Body of pancreas (tissue), 4 donors: ENCODE results near the gene EFCAB14.

Experiments used
- CTCF ChIP-seq, 7 experiments: fragments of 450-650 bp in 4 of 7; fragments of 200-600 bp in 3 of 7; sonication (generic) in 3 of 7; IDR thresholded peaks; one replicate each; pipeline ENCODE4 v1.5.1; 2016 to 2019; ENCODE audit warnings: antibody characterized with exemption in 7 of 7
- POLR2A ChIP-seq, 3 donors: fragments of 450-650 bp; IDR thresholded peaks; one replicate each; pipeline ENCODE4 v1.6.1; 2016; ENCODE audit warnings: antibody characterized with exemption in 3 of 3, mild to moderate bottlenecking in 2 of 3

- no peak for TF ChIP-seq CTCF (IDR thresholded peaks at IDR 0.05)
- TF ChIP-seq POLR2A (IDR thresholded peaks at IDR 0.05) = no peak
These were observed 34.2 kb downstream of the EFCAB14 start for GRCh38 chr1:46684670-46685069.
